Measurements from ENCODE around the gene DPP4. TPM values are rescaled to one million over a fixed set of nuclear protein-coding genes. Genes with fewer than 3 reads are reported as not detected.

DPP4 gene
- total and polyA plus RNA-seq, 2 of the 4 experiments (the other 2 are of a cell fraction), result 13.2 to 19.0 TPM

DNA sequence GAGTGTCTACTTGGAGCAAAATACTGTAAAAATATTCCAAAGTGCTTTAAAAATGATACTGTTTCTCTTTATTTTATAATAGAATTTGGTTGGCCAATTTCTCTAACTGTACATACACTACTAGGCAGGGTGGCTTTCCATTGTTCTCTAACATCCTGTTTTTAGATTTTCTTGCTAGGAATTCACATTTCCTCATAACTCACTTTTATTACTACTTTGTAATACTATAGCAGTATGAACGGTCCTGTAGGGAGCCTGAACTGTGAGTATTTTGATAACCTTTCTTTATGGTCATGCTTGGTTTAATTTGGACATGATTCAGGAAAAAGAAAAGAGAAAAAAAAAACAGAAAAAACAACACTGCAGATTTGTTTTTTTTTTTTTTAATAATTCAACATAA is 40.3 kb upstream of the DPP4 start:
- Histone ChIP-seq H3K4me1 (ENCODE audit: control insufficient read depth, insufficient read depth, low read length) (peaks cover 13% of the 10 kb centered on the region), H2BK5ac (ENCODE audit: low read depth, low read length, poor library complexity, severe bottlenecking) (no peak overlapping the region), H2BK15ac (ENCODE audit: low read depth, low read length) (no peak overlapping the region), H3K27ac (ENCODE audit: insufficient read depth, low read length) (no peak overlapping the region), H4K5ac (ENCODE audit: low read depth, low read length) (no peak overlapping the region), H4K8ac (ENCODE audit: low read depth in 2 of 2, low read length in 2 of 2) (no peak overlapping the region), H3K23ac (ENCODE audit: low read depth, low read length) (no peak overlapping the region), H3K56ac (ENCODE audit: extremely low read depth, insufficient read depth, low read length) (no peak overlapping the region), H3K27me3 (ENCODE audit: control insufficient read depth, insufficient read depth, low read length) (no peaks in the 10 kb centered on the region), H2AK5ac (ENCODE audit: low read depth, low read length) (no peak overlapping the region), H2AFZ (replicated peaks; ENCODE audit: low read length, poor library complexity) (no peak overlapping the region), H3K9me1 (ENCODE audit: insufficient read depth, low read length) (peaks cover 1% of the 10 kb centered on the region; the same call in 1 of the 2 replicates), H3K18ac (ENCODE audit: low read depth, low read length) (no peak overlapping the region), H3K4me2 (ENCODE audit: low read depth, low read length) (no peak overlapping the region), H3K14ac (replicated peaks; ENCODE audit: low read depth, low read length) (no peak overlapping the region), H2BK120ac (ENCODE audit: low read depth, low read length) (no peak overlapping the region), H4K20me1 (ENCODE audit: insufficient read depth, low read length) (no peaks in the 10 kb centered on the region), H3K4ac (ENCODE audit: low read depth, low read length) (no peak overlapping the region), H2BK20ac (ENCODE audit: low read depth, low read length) (no peak overlapping the region), H3K9ac (ENCODE audit: low read depth, low read length) (no peak overlapping the region), H3K36me3 (ENCODE audit: control insufficient read depth, insufficient read depth, low read length) (no peaks in the 10 kb centered on the region), H3K79me1 (ENCODE audit: low read depth in 1 of 2, low read length in 2 of 2) (no peaks in the 10 kb centered on the region), H4K91ac (ENCODE audit: insufficient read depth, low read depth, low read length) (no peak overlapping the region), H3K9me3 (ENCODE audit: control insufficient read depth, insufficient read depth, low read length) (peaks cover 5% of the 10 kb centered on the region), H3K4me3 (ENCODE audit: insufficient read depth, low read depth, low read length) (no peak overlapping the region), H2AK9ac (replicated peaks; ENCODE audit: low read depth, low read length, poor library complexity) (no peak overlapping the region)
- BruUV-seq (replicated peaks), result no TSS peak
- ChIA-PET CTCF (no interaction called here), POLR2A (ENCODE audit: unreplicated experiment) (no interaction called here)
- in situ Hi-C loops (cut with MboI; ENCODE audit: low sequenced_read_pairs), result no loop called here
- dilution Hi-C loops (cut with HindIII; ENCODE audit: low sequenced_read_pairs, unreplicated experiment), result no loop called here
- ATAC-seq (ENCODE audit: low read depth) (no peak), DNase-seq (no peak)
- no peak for TF ChIP-seq SMC3 (IDR thresholded peaks at IDR 0.05; ENCODE audit: low read depth, low read length)
- no peak for TF ChIP-seq RFX5 (IDR thresholded peaks at IDR 0.05; ENCODE audit: low read depth, low read length)
- no peak for TF ChIP-seq RAD21 (IDR thresholded peaks at IDR 0.05; ENCODE audit: low read length)
- no peak for TF ChIP-seq ELK1 (IDR thresholded peaks at IDR 0.05; ENCODE audit: borderline replicate concordance, low read depth, low read length)
- no peak for TF ChIP-seq NFE2L2 (IDR thresholded peaks at IDR 0.05; ENCODE audit: low read depth, low read length)
- no peak for TF ChIP-seq MAZ (IDR thresholded peaks at IDR 0.05; ENCODE audit: borderline replicate concordance, low read depth, low read length)
- no peak for TF ChIP-seq RCOR1 (IDR thresholded peaks at IDR 0.05; ENCODE audit: insufficient replicate concordance, low read length)
- no peak for TF ChIP-seq MAFK (IDR thresholded peaks at IDR 0.05; ENCODE audit: low read depth, low read length)
- no peak for TF ChIP-seq POLR2A (IDR thresholded peaks at IDR 0.05; ENCODE audit: low read depth, low read length)
- TF ChIP-seq FOS (IDR thresholded peaks at IDR 0.05; ENCODE audit: low read depth, low read length), result no peak
- no peak for TF ChIP-seq CTCF (conservative IDR thresholded peaks at IDR 0.05; ENCODE audit: low read depth, low read length)
- no peak for TF ChIP-seq BHLHE40 (IDR thresholded peaks at IDR 0.05; ENCODE audit: low read depth, low read length)
- no peak for TF ChIP-seq CHD1 (IDR thresholded peaks at IDR 0.05; ENCODE audit: low read depth, low read length)
- TF ChIP-seq MXI1 (IDR thresholded peaks at IDR 0.05; ENCODE audit: borderline replicate concordance, low read depth, low read length), result no peak
- TF ChIP-seq CEBPB (IDR thresholded peaks at IDR 0.05; ENCODE audit: low read depth, low read length), result no peak
- TF ChIP-seq, protein P1, sequence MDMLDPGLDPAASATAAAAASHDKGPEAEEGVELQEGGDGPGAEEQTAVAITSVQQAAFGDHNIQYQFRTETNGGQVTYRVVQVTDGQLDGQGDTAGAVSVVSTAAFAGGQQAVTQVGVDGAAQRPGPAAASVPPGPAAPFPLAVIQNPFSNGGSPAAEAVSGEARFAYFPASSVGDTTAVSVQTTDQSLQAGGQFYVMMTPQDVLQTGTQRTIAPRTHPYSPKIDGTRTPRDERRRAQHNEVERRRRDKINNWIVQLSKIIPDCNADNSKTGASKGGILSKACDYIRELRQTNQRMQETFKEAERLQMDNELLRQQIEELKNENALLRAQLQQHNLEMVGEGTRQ (IDR thresholded peaks at IDR 0.05; ENCODE audit: low read depth, low read length), result no peak
- WGBS, 2 experiments (ENCODE audit: extremely low coverage in 2 of 2, insufficient read length in 1 of 2), result no CpG with 5 or more reads among the region's 1 CpG
- intact Hi-C loops (cut with micrococcal nuclease), result no loop called here
